GM12878 (cell line): ENCODE results near the gene GHRH. TPM values are rescaled to one million over a fixed set of nuclear protein-coding genes. Genes with fewer than 3 reads are reported as not detected.

Experiments
- ATAC-seq: fragments of 200-7000 bp; cut with Tn5 transposase; 3 replicates; pipeline ENCODE4 v1.9.1; 2020; ENCODE audit warnings: mild to moderate bottlenecking, moderate library complexity
- BruUV-seq: library from RNA; stranded (reverse); fragments of 400-500 nt; replicated peaks from 2 replicates; lab custom pipeline; 2021; lab: Mats Ljungman, UMichigan
- CTCF ChIA-PET: fragments of 300-600 bp; sonication (Branson Sonifier 250); formaldehyde crosslinking; extraction: SDS; loops from one replicate; lab custom pipeline; 2021; ENCODE audit warnings: inconsistent platforms; lab: Yijun Ruan, JAX
- POLR2A ChIA-PET: fragments of 350-600 bp; formaldehyde crosslinking; extraction: SDS; loops from one replicate; lab custom pipeline; 2021; ENCODE audit warnings: inconsistent platforms; lab: Charles Lee
- RAD21 ChIA-PET: fragments of 300-600 bp; sonication (Branson Sonifier 250); formaldehyde crosslinking; loops from one replicate; lab custom pipeline; 2023; ENCODE audit warnings: antibody characterized with exemption; ENCODE audit not compliant: unreplicated experiment; lab: Charles Lee
- SMC1A ChIA-PET: fragments of 300-600 bp; sonication (Branson Sonifier 250); formaldehyde crosslinking; loops from one replicate; lab custom pipeline; 2023; ENCODE audit not compliant: unreplicated experiment, uncharacterized antibody; lab: Charles Lee
- DNase-seq: peaks from one replicate; pipeline ENCODE4 v3.0.0-alpha.2; 2011; ENCODE audit warnings: low read depth, low spot score
- FAIRE-seq: peaks from 3 replicates; lab custom pipeline; 2011; peaks lifted over from hg19 to GRCh38; lab: Jason Lieb, UNC
- H2AFZ ChIP-seq: 2 replicates; pipeline ENCODE4 v1.6.0; 2011; ENCODE audit warnings: low read depth, low read length, control low read depth; ENCODE audit not compliant: control insufficient read depth
- H3K27ac ChIP-seq: 2 replicates; pipeline ENCODE4 v1.5.1; 2011; ENCODE audit warnings: control low read depth; ENCODE audit not compliant: control insufficient read depth, insufficient read depth
- H3K27me3 ChIP-seq, 2 experiments: replicated peaks in 1 of 2; 2 replicates each; pipeline versions ENCODE4 v1.6.0 to v1.6.1; 2011; ENCODE audit warnings: low read length in 1 of 2; ENCODE audit not compliant: control insufficient read depth in 2 of 2, insufficient read depth in 2 of 2
- H3K36me3 ChIP-seq, 2 experiments: 2 replicates each; pipeline ENCODE4 v1.5.1; 2011; ENCODE audit warnings: low read length in 1 of 2; ENCODE audit not compliant: control insufficient read depth in 2 of 2, insufficient read depth in 2 of 2
- H3K4me1 ChIP-seq: 2 replicates; pipeline ENCODE4 v1.6.1; 2011; ENCODE audit warnings: mild to moderate bottlenecking, low read length, moderate library complexity, mixed read lengths; ENCODE audit not compliant: control insufficient read depth, insufficient read depth
- H3K4me2 ChIP-seq: 2 replicates; pipeline ENCODE4 v1.6.0; 2011; ENCODE audit warnings: control low read depth; ENCODE audit not compliant: control insufficient read depth, insufficient read depth
- H3K4me3 ChIP-seq: fragments of 200-600 bp; sonication (generic); 2 replicates; pipeline ENCODE4 v1.5.1; 2016
- H3K79me2 ChIP-seq: 2 replicates; pipeline ENCODE4 v1.6.0; 2011; ENCODE audit warnings: low read length; ENCODE audit not compliant: control insufficient read depth, insufficient read depth
- H3K9ac ChIP-seq: 2 replicates; pipeline ENCODE4 v1.8.0; 2011; ENCODE audit warnings: low read length, control low read depth, mixed read lengths; ENCODE audit not compliant: control insufficient read depth, insufficient read depth
- H3K9me3 ChIP-seq: replicated peaks from 3 replicates; pipeline ENCODE4 v1.5.1; 2011; ENCODE audit warnings: mild to moderate bottlenecking, low read length; ENCODE audit not compliant: control insufficient read depth, insufficient read depth
- H4K20me1 ChIP-seq: 2 replicates; pipeline ENCODE4 v1.6.0; 2011; ENCODE audit not compliant: control insufficient read depth, insufficient read depth
- BMI1 ChIP-seq: fragments of 450-650 bp; IDR thresholded peaks from 2 replicates; pipeline ENCODE4 v1.6.1; 2016; ENCODE audit warnings: mild to moderate bottlenecking, moderate library complexity, borderline replicate concordance
- FOS ChIP-seq: IDR thresholded peaks from 3 replicates; pipeline ENCODE4 v1.6.1; 2011; ENCODE audit warnings: borderline replicate concordance; ENCODE audit not compliant: insufficient read length; ENCODE audit errors: extremely low read depth
- FOXK2 ChIP-seq: fragments of 450-650 bp; IDR thresholded peaks from 2 replicates; pipeline ENCODE4 v1.6.1; 2017; ENCODE audit warnings: mild to moderate bottlenecking, moderate library complexity
- FOXM1 ChIP-seq: IDR thresholded peaks from 2 replicates; pipeline ENCODE4 v1.6.1; 2012; ENCODE audit warnings: low read depth, mild to moderate bottlenecking, inconsistent platforms, low read length, moderate library complexity
- IKZF1 ChIP-seq: fragments of 450-650 bp; conservative IDR thresholded peaks from 2 replicates; pipeline ENCODE4 v1.6.1; 2017; ENCODE audit warnings: antibody characterized with exemption, mild to moderate bottlenecking
- MEF2A ChIP-seq: IDR thresholded peaks from 2 replicates; pipeline ENCODE4 v1.6.1; 2011; ENCODE audit warnings: low read depth, mild to moderate bottlenecking, low read length, moderate library complexity; ENCODE audit not compliant: insufficient read depth
- PAX5 ChIP-seq: IDR thresholded peaks from 2 replicates; pipeline ENCODE4 v1.6.1; 2011; ENCODE audit warnings: low read depth, low read length, borderline replicate concordance
- POLR2AphosphoS2 ChIP-seq: IDR thresholded peaks from 2 replicates; pipeline ENCODE4 v1.6.1; 2011; ENCODE audit warnings: low read depth, mild to moderate bottlenecking, low read length, improper control_type of control experiment, moderate library complexity
- SMAD1 ChIP-seq: fragments of 450-650 bp; IDR thresholded peaks from 2 replicates; pipeline ENCODE4 v1.6.1; 2018; ENCODE audit warnings: mild to moderate bottlenecking, low read depth; ENCODE audit not compliant: partially characterized antibody
- TARDBP ChIP-seq: IDR thresholded peaks from 2 replicates; pipeline ENCODE4 v1.6.1; 2016; ENCODE audit warnings: borderline replicate concordance
- ZNF687 ChIP-seq: fragments of 450-650 bp; IDR thresholded peaks from 2 replicates; pipeline ENCODE4 v1.6.1; 2017; ENCODE audit warnings: mild to moderate bottlenecking, moderate library complexity
- WGBS: methylation state at CpG from one replicate; pipeline ENCODE4 v1.1.6; 2016; ENCODE audit warnings: low lambda C conversion rate; ENCODE audit not compliant: insufficient replicate concordance, insufficient coverage; ENCODE audit errors: missing lambda C conversion rate; 5-methylcytosine and 5-hydroxymethylcytosine counted together
- in situ Hi-C: fragments of 300-500 bp; cut with MboI; formaldehyde crosslinking; loops from 9 replicates; pipeline ENCODE4 v1.14.3; 2018; ENCODE audit warnings: mixed read lengths
- intact Hi-C: fragments of 100-400 bp; cut with micrococcal nuclease; formaldehyde crosslinking; loops from one replicate; pipeline ENCODE4 v1.14.2; 2022; ENCODE audit not compliant: unreplicated experiment
- polyA plus RNA-seq, 11 experiments: library from polyadenylated mRNA; depleted of rRNA in 4 of 11; unstranded in 6 of 11; stranded (reverse) in 5 of 11; fragments of >200 nt; fragmentation: Nextera tagmentation in 4 of 11; fragmentation: Illumina TruSeq in 1 of 11; extraction: Ambion mirVana in 4 of 11; extraction: Trizol in 1 of 11; gene quantifications; 1 replicate in 1 of 11; 2 replicates in 10 of 11; pipeline versions ENCODE4 v1.2.1 to v1.2.3, GENCODE V29; 2011 to 2016; ENCODE audit warnings: inconsistent platforms in 2 of 11, missing spikeins in 2 of 11, low read depth in 1 of 11
- total RNA-seq, 4 experiments: library from RNA; depleted of rRNA in 3 of 4; stranded (reverse); fragments of >200 nt in 3 of 4; fragmentation: Illumina TruSeq in 1 of 4; extraction: Trizol in 1 of 4; gene quantifications; 2 replicates each; pipeline versions ENCODE4 v1.2.1 to v1.2.3, GENCODE V29; 2013 to 2021
- TF ChIP-seq, protein P1 (sequence below): IDR thresholded peaks from 2 replicates; pipeline ENCODE4 v1.6.1; 2012; ENCODE audit warnings: low read length, inconsistent platforms
- TF ChIP-seq, protein P2 (sequence below): IDR thresholded peaks from 2 replicates; pipeline ENCODE4 v1.6.1; 2011; ENCODE audit warnings: borderline replicate concordance, low read depth, mild to moderate bottlenecking, moderate library complexity, low read length; ENCODE audit not compliant: insufficient read depth, poor library complexity, severe bottlenecking

GHRH gene
- total and polyA plus RNA-seq, 10 of the 15 experiments (the other 5 are each of a cell fraction or from before 2014, with no cell fraction given): not detected

DNA sequence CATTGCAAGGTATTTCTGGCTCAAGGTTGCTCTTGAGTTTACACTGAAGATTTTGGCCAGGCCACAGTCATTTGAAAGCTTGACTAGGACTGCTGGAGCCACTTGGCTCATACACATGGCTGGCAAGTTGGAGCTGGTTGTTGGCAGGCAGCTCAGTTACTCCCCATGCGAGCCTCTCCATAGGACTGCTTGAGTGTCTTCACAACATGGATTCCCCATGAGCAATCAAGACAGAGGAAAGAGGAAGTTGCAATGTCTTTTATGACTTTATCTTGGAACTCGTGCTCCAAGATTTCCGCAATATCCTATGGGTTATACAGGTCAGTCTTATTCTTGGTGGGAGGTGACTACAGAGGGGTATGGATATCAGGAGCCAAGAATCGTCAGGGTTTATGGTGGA lies 26.5 kb upstream of the GHRH start:
- RAD21 ChIA-PET: interaction anchor here (0.8 to 3.1 kb wide), 3 partner anchors 11 to 48 kb away, joined by 3 to 21 read pairs (median 20); no protein-coding TSS in a partner anchor
- POLR2A ChIA-PET: interaction anchor here (1.1 kb wide), 1 partner anchor 27 kb away, joined by 9 read pairs; no protein-coding TSS in a partner anchor
- peaks cover 0 to 8% of the 10 kb centered on the region in 2 experiments; a peak in 2 of 4 replicates for H3K36me3 ChIP-seq
- peaks cover 40% of the 10 kb centered on the region for H3K79me2 ChIP-seq
- no peak overlapping the region for H3K4me3 ChIP-seq
- TF ChIP-seq FOS (no peak), ZNF687 (no peak), PAX5 (no peak), TARDBP (no peak), MEF2A (no peak), POLR2AphosphoS2 (no peak), IKZF1 (no peak), FOXM1 (no peak), SMAD1 (no peak), FOXK2 (no peak), BMI1 (no peak)
- TF ChIP-seq, protein P1, sequence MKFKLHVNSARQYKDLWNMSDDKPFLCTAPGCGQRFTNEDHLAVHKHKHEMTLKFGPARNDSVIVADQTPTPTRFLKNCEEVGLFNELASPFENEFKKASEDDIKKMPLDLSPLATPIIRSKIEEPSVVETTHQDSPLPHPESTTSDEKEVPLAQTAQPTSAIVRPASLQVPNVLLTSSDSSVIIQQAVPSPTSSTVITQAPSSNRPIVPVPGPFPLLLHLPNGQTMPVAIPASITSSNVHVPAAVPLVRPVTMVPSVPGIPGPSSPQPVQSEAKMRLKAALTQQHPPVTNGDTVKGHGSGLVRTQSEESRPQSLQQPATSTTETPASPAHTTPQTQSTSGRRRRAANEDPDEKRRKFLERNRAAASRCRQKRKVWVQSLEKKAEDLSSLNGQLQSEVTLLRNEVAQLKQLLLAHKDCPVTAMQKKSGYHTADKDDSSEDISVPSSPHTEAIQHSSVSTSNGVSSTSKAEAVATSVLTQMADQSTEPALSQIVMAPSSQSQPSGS: no peak
- TF ChIP-seq, protein P2, sequence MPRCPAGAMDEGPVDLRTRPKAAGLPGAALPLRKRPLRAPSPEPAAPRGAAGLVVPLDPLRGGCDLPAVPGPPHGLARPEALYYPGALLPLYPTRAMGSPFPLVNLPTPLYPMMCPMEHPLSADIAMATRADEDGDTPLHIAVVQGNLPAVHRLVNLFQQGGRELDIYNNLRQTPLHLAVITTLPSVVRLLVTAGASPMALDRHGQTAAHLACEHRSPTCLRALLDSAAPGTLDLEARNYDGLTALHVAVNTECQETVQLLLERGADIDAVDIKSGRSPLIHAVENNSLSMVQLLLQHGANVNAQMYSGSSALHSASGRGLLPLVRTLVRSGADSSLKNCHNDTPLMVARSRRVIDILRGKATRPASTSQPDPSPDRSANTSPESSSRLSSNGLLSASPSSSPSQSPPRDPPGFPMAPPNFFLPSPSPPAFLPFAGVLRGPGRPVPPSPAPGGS: no peak
- peaks cover 16% of the 10 kb centered on the region for H3K4me1 ChIP-seq
- ATAC-seq (no peak), FAIRE-seq (no peak), DNase-seq (no peak)
- no peak overlapping the region for H3K4me2 ChIP-seq
- peaks cover 5% of the 10 kb centered on the region for H3K9me3 ChIP-seq
- WGBS: 95% methylated on average over 4 of the region's 4 CpGs
- CTCF ChIA-PET: interaction anchor here (0.8 to 4.0 kb wide), 5 partner anchors 8 to 96 kb away, joined by 3 to 16 read pairs (median 6); no protein-coding TSS in a partner anchor
- no peaks in the 10 kb centered on the region for H3K27me3 ChIP-seq
- no peak overlapping the region for H3K9ac ChIP-seq
- no TSS peak for BruUV-seq
- SMC1A ChIA-PET: interaction anchor here (0.9 to 3.7 kb wide), 4 partner anchors 11 to 96 kb away, joined by 3 to 17 read pairs (median 12); no protein-coding TSS in a partner anchor
- H4K20me1 ChIP-seq: no peaks in the 10 kb centered on the region
- in situ Hi-C loops (no loop called here), intact Hi-C loops (no loop called here)
- H2AFZ ChIP-seq: no peak overlapping the region
- H3K27ac ChIP-seq: no peak overlapping the region
